HG02943 (cell line): ENCODE measurements around the gene MLN.

Source experiments
- ATAC-seq: cut with Tn5 transposase; IDR thresholded peaks from one replicate; pipeline ENCODE4 v1.9.1; 2021; ENCODE audit warnings: mild to moderate bottlenecking, low read depth, moderate library complexity; ENCODE audit not compliant: unreplicated experiment

The MLN gene

GRCh38 chr6:33817489-33817888 is 13.7 kb upstream of the MLN start:
- no peak for ATAC-seq

DNA sequence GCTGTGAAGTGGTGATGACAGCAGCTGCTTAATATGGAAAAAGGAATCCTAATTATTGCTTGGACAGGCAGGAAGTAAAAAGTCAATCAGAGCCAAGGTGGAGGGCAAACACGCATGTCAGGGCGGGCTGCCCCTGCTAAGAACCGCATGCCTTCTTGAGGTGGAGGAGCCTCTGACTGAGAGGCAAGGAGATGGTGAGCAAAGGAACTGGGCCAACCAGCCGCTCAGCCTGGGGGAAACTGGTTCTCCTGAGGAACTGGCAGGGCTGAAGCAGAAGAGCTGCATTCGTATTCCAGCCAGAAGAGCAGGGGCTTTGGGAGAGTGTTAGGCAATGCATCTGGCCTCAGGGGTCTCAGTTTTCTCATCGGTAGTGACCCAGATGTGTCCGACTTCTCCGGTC is 13.1 kb upstream of the MLN start:
- ATAC-seq: no peak

DNA sequence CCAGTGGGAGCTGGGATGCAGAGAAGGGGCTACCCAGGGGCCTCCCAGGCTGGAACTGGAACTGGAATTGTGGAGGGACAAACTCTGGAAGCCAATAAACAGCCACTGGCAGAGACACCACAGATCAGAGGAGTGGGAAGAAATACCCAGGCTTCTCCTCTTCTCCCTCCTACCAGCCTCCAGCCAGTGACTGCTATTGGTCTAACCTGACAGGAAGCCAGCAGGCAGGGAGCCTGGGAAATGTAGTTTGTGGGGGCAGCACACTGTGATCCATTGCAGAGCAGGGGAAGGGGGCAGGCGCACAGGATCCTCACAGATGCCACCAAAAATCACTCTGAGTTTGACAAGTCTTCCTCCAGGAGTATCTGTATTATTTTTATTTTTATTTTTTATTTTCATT is 12.1 kb upstream of the MLN start:
- ATAC-seq: no peak

GRCh38 chr6:33813990-33814985 is 10.5 kb upstream of the MLN start:
- no peak for ATAC-seq

- no peak for ATAC-seq
Measured at GRCh38 chr6:33813246-33813904, 9.6 kb upstream of the MLN start.

DNA sequence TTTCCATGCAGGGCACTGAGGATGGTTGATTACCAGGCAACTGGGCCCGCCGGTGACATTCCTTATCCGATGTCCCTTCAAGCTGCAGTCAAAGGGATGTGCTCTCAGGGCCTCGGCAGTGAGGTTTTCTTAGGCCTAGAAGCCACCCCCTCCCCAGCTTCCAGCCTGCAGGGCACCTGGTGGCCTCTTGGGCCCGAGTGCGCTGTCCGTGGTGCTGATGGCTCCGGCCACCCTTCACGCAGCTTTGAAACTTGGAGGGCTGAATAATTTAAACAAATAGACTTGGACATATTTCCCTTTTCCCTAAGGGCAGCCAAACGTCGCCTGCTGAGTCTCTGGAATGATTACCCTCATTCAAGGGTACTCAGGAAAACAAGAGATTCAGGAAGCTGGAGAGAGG is 8.9 kb upstream of the MLN start:
- no peak for ATAC-seq

- no peak for ATAC-seq
Measured at GRCh38 chr6:33809594-33809993, 5.8 kb upstream of the MLN start.

DNA sequence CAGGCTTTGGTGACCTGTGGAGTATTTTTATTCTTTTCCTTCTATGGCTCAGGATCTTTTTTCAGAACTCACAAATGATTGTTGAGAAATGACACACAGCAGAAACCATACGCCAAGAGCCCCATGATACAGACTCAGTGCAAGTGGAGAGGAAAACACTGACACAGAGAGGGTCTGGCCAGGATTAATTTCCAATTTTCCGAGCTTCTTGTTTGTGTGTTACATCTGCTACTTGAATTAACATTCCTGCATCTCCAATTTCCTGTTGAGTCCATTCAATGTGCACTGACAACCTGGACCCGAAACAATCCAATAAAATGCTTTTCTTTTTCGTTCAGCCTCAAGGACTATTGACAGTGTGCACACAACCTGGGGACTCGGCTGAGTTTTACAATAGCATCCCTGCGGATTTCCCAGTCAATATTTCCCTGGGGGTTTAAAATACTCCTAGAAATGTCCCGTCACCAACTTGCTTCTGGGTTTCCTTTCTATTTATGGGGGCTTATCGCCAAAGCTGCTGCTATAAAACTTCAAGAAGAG is 4.9 kb upstream of the MLN start:
- no peak for ATAC-seq

GRCh38 chr6:33807606-33808005 is 3.8 kb upstream of the MLN start:
- ATAC-seq: no peak

GRCh38 chr6:33806841-33807240 is 3.0 kb upstream of the MLN start:
- no peak for ATAC-seq

GRCh38 chr6:33802186-33802958 is 1.4 kb downstream of the MLN start:
- no peak for ATAC-seq

- ATAC-seq: no peak
Measured at GRCh38 chr6:33801611-33802010, 2.2 kb downstream of the MLN start.

DNA sequence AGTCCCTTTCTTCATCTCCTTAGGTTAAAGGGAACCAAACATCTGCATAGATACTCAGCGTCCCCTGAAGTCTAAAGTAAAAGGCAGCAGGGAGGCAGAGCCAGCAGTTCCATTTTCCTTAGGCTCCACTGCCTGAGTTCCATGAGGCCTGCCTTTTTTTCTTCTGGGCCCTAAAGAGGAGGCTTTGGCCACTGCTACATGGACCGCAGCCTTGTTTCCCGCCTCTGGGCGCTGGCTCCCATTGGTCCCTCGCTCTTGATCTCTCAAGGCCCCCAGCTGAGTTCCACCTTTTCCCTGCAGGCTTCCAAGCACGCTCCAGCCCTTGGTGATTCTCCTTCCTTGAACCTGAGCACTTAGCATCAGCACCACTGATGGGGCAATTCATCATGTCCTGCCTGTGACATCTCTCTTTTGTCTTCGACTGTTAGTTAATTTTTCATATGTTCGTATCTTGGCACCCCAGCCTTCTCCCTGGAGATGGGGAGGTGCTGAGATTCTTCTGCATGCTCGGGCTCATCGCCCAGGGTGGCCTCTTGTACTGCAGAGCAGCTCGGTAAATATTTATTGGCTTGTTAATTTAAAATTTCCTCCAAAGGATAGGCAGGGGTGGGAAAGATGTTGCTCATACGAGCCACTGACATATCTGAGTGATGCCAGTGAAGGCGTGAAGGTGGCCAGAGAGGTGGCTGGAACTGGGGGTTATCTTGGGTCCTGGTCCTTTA is 3.4 kb downstream of the MLN start:
- no peak for ATAC-seq

DNA sequence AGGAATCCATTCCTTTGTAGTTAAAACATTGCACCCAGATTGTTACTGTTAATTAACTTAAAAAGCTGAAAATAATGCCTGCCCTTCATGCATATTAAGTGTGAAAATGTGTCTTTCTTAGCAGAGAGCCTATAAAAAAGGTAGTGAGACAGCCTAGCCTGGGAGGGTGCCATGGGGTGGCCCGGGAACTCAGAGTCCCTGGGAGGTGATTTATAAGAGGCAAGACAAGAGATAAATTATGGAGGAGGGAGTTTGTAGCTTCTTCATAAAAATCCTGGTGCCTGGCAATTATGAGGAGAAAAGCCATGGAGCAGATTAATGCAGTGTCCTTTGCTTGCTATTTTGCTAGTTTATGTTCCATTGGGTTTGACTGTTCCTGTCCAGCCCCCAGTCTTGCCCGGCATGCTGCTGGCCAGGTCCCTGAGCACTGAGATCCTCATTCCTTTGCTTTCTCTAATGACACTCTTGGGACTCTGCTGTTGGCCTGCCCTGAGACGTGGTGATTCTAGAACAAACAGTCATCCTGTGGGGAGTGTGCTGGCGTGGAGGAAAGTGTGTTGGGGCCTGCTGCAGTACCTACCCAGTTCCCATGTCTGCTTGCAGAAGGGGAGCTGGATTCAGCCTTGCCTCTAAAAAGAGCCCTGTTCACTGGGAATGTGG is 4.2 kb downstream of the MLN start:
- ATAC-seq: no peak

DNA sequence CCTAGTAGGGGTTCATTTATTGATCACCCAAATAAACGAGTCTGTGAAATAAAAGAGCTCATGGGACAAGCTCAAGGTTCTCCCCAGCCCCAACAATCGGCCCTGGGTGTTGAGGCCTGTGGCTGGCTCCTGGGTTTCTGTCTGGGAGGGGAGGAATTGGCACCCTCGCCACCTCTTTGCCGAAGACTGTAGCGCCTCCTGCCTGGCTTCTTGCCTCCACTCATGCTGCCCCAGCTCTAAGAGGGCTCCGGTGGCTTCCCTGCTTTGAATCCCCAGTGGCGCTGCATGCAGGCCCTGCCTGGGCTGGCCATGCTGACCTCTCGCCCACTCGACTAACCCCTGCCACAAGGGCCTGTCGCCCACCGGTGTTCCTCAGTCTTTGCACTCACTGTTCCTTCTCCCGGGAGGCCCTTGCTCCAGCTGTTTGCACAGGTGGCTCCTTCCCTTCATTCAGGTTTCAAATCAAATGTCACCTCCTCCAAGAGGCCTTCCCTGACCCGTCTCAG is 5.4 kb downstream of the MLN start:
- ATAC-seq: no peak

GRCh38 chr6:33797626-33798342 is 6.0 kb downstream of the MLN start:
- no peak for ATAC-seq

- no peak for ATAC-seq
Measured at GRCh38 chr6:33794910-33795623, 8.7 kb downstream of the MLN start.

- ATAC-seq: no peak
Measured at GRCh38 chr6:33792981-33793380, 10.8 kb downstream of the MLN start.
